ENCODE results near the gene TBC1D19. TPM values are rescaled to one million over a fixed set of nuclear protein-coding genes. Genes with fewer than 3 reads are reported as not detected.

TBC1D19 gene
- total and polyA plus RNA-seq, 9 of the 15 experiments (the other 6 are each of a cell fraction or from before 2014, with no cell fraction given): 0.73 to 5.6 (median 3.7) TPM

DNA sequence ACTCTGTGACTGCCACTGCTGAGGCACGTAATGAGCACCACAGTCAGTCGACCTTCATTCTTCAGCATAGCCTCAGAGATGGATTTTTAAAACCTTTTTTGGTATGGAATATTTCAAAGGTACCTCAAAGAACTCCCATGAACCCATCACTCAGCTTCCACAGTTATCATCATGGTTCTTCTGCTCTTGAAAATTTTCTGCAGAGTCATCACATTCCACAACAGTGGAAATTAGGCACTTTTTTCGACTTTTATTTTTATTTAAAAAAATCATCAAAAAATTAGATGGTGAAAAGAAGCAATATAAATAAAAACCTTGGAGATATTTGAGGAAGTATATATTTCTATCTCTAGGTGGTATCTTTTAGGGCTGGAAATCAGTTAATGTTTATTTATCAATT lies 37.5 kb downstream of the TBC1D19 start:
- Histone ChIP-seq H2AFZ (ENCODE audit: low read depth, low read length) (no peak overlapping the region), H3K9ac (ENCODE audit: insufficient read depth in 1 of 2, low read depth in 2 of 2, low read length in 2 of 2) (no peak overlapping the region), H3K4me2 (ENCODE audit: insufficient read depth, low read length) (no peak overlapping the region), H3K27ac (ENCODE audit: extremely low read depth, low read depth, low read length) (no peak overlapping the region), H3K4me1 (replicated peaks in 1 of 2; ENCODE audit: control insufficient read depth in 2 of 2, insufficient read depth in 2 of 2, low read length in 2 of 2) (peaks cover 5 to 16% of the 10 kb centered on the region in 2 experiments; a peak in 4 of 5 replicates), H3K4me3 (no peak overlapping the region), H3K79me2 (ENCODE audit: control insufficient read depth, insufficient read depth, low read length) (no peaks in the 10 kb centered on the region), H3K9me1 (ENCODE audit: control insufficient read depth, insufficient read depth, low read length) (no peaks in the 10 kb centered on the region), H3K36me3 (ENCODE audit: control insufficient read depth, insufficient read depth, low read length) (no peaks in the 10 kb centered on the region), H3K27me3 (ENCODE audit: control insufficient read depth in 2 of 2, insufficient read depth in 2 of 2, low read length in 2 of 2) (no peaks in the 10 kb centered on the region), H3K9me3 (replicated peaks; ENCODE audit: control insufficient read depth, insufficient read depth, low read depth, low read length) (no peaks in the 10 kb centered on the region), H4K20me1 (replicated peaks; ENCODE audit: control insufficient read depth, insufficient read depth, low read length) (no peaks in the 10 kb centered on the region)
- intact Hi-C loops (cut with micrococcal nuclease): no loop called here
- ChIA-PET POLR2A (no interaction called here), CTCF (ENCODE audit: low intra/inter-chr PET ratio) (no interaction called here)
- in situ Hi-C loops (cut with MboI): no loop called here
- FAIRE-seq: no peak
- DNase-seq (ENCODE audit: extremely low read depth in 1 of 4, low spot score in 3 of 4): no peak
- no TSS peak for BruUV-seq (replicated peaks)
- ATAC-seq: no peak
- TF ChIP-seq NFE2 (IDR thresholded peaks at IDR 0.05; ENCODE audit: low read depth) (0 out of 2 replicates have a peak, but pooled peaks have one; percentile 13), C11orf30 (IDR thresholded peaks at IDR 0.05; ENCODE audit: low read depth) (peak; percentile 90), ZNF316 (IDR thresholded peaks at IDR 0.05) (peak; percentile 95), MAFG (tag; conservative IDR thresholded peaks at IDR 0.05) (peak; percentile 92), MAFK (IDR thresholded peaks at IDR 0.05; ENCODE audit: low read length) (peak; percentile 96), TRIM28 (IDR thresholded peaks at IDR 0.05) (no peak), MAFF (IDR thresholded peaks at IDR 0.05; ENCODE audit: low read length) (peak; percentile 95), FOXJ3 (CRISPR knock-in tag; IDR thresholded peaks at IDR 0.05) (no peak)
- 54% methylated on average over 3 of the region's 3 CpGs for WGBS (ENCODE audit: insufficient coverage, low coverage, missing lambda C conversion rate)

DNA sequence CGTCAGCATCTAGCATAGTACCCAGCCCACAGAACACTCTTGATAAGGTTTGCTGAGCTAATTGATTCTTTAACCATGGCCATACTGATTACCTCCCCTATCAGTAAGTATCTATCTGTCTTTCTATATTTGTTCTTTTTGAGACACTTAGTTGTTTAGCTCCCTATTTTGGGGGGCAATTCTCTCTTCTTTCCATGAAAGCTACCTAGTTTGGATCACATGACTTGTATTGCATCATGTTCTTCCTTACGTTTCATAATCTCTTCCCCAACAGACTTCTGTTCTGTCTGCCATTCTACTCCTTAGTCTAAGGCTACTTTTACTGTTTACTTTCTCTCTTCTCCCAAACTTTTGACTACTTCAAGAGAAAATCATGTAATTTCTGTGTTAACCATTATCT lies 39.0 kb downstream of the TBC1D19 start:
- Histone ChIP-seq H3K4me2 (ENCODE audit: insufficient read depth, low read length) (peak overlapping the region; percentile 43), H3K27ac (ENCODE audit: extremely low read depth, low read depth, low read length) (peak overlapping the region; percentile 54), H3K9ac (ENCODE audit: insufficient read depth in 1 of 2, low read depth in 2 of 2, low read length in 2 of 2) (peak overlapping the region in 1 of 2 experiments; percentile 9; a peak in 1 of 4 replicates), H3K4me3 (no peak overlapping the region), H3K9me3 (replicated peaks; ENCODE audit: control insufficient read depth, insufficient read depth, low read depth, low read length) (no peaks in the 10 kb centered on the region), H3K9me1 (ENCODE audit: control insufficient read depth, insufficient read depth, low read length) (no peaks in the 10 kb centered on the region), H3K4me1 (replicated peaks in 1 of 2; ENCODE audit: control insufficient read depth in 2 of 2, insufficient read depth in 2 of 2, low read length in 2 of 2) (peaks cover 5 to 16% of the 10 kb centered on the region in 2 experiments; a peak in 4 of 5 replicates), H2AFZ (ENCODE audit: low read depth, low read length) (peak overlapping the region; percentile 87), H3K79me2 (ENCODE audit: control insufficient read depth, insufficient read depth, low read length) (no peaks in the 10 kb centered on the region), H3K27me3 (ENCODE audit: control insufficient read depth in 2 of 2, insufficient read depth in 2 of 2, low read length in 2 of 2) (no peaks in the 10 kb centered on the region), H4K20me1 (replicated peaks; ENCODE audit: control insufficient read depth, insufficient read depth, low read length) (no peaks in the 10 kb centered on the region), H3K36me3 (ENCODE audit: control insufficient read depth, insufficient read depth, low read length) (no peaks in the 10 kb centered on the region)
- intact Hi-C loops (cut with micrococcal nuclease) (no loop called here), in situ Hi-C loops (cut with MboI) (no loop called here)
- ChIA-PET CTCF (ENCODE audit: low intra/inter-chr PET ratio) (no interaction called here), POLR2A (interaction anchor here (1.1 kb wide), 1 partner anchor 9 kb away, joined by 3 read pairs; no protein-coding TSS in a partner anchor)
- WGBS (ENCODE audit: insufficient coverage, low coverage, missing lambda C conversion rate): 7% methylated on average over 2 of the region's 2 CpGs
- no TSS peak for BruUV-seq (replicated peaks)
- ATAC-seq: peak; percentile 74
- DNase-seq (ENCODE audit: extremely low read depth in 1 of 4, low spot score in 3 of 4): peak in 1 of 4 experiments; percentile 11
- no peak for FAIRE-seq
- TF ChIP-seq ZEB2 (IDR thresholded peaks at IDR 0.05) (no peak), TRIM24 (IDR thresholded peaks at IDR 0.05) (peak; percentile 92 to 94), ARID1B (IDR thresholded peaks at IDR 0.05) (peak; percentile 66), HEY1 (CRISPR knock-in tag; IDR thresholded peaks at IDR 0.05; ENCODE audit: borderline replicate concordance) (no peak), SIN3B (IDR thresholded peaks at IDR 0.05; ENCODE audit: low read depth) (no peak), BRD4 (IDR thresholded peaks at IDR 0.05) (0 out of 2 replicates have a peak, but pooled peaks have one; percentile 35), TOE1 (IDR thresholded peaks at IDR 0.05; ENCODE audit: borderline replicate concordance) (peak; percentile 95), TOE1 (CRISPR knock-in tag; IDR thresholded peaks at IDR 0.05; ENCODE audit: borderline replicate concordance, low read depth) (no peak), ATF7 (IDR thresholded peaks at IDR 0.05) (peak; percentile 75; the same call in 1 of the 2 replicates), DMBX1 (CRISPR knock-in tag; IDR thresholded peaks at IDR 0.05; ENCODE audit: borderline replicate concordance) (0 out of 2 replicates have a peak, but pooled peaks have one; percentile 57), SMARCE1 (IDR thresholded peaks at IDR 0.05) (0 out of 2 replicates have a peak, but pooled peaks have one; percentile 25), TGIF2 (CRISPR knock-in tag; IDR thresholded peaks at IDR 0.05) (no peak), CBFA2T3 (IDR thresholded peaks at IDR 0.05) (peak; percentile 29), SMAD4 (CRISPR knock-in tag; conservative IDR thresholded peaks at IDR 0.05) (peak; percentile 82; the same call in 1 of the 2 replicates), SREBF1 (IDR thresholded peaks at IDR 0.05; ENCODE audit: borderline replicate concordance, low read depth, low read length) (no peak)
